HEK293 (cell line): ENCODE results near the gene PLEKHM2.

ENCODE experiments used
- OVOL3 ChIP-seq: fragments of 450-650 bp; formaldehyde crosslinking; IDR thresholded peaks from 2 replicates; pipeline ENCODE4 v1.5.1; 2016; ENCODE audit warnings: missing biosample characterization, missing genetic modification characterization
- ZBTB48 ChIP-seq: fragments of 450-650 bp; formaldehyde crosslinking; IDR thresholded peaks from 2 replicates; pipeline ENCODE4 v1.5.1; 2016; ENCODE audit warnings: missing biosample characterization, missing genetic modification characterization
- ZFP41 ChIP-seq: fragments of 450-650 bp; formaldehyde crosslinking; IDR thresholded peaks from 2 replicates; pipeline ENCODE4 v1.5.1; 2016; ENCODE audit warnings: missing biosample characterization, missing genetic modification characterization, borderline replicate concordance
- ZNF48 ChIP-seq: fragments of 450-650 bp; formaldehyde crosslinking; IDR thresholded peaks from 2 replicates; pipeline ENCODE4 v1.5.1; 2016; ENCODE audit warnings: missing biosample characterization, missing genetic modification characterization
- ZNF843 ChIP-seq: fragments of 450-650 bp; formaldehyde crosslinking; IDR thresholded peaks from 2 replicates; pipeline ENCODE4 v1.5.1; 2016; ENCODE audit warnings: missing biosample characterization, missing genetic modification characterization
- ZSCAN30 ChIP-seq: fragments of 450-650 bp; IDR thresholded peaks from 2 replicates; pipeline ENCODE4 v1.5.1; 2018; ENCODE audit warnings: missing biosample characterization, mild to moderate bottlenecking, missing genetic modification characterization, moderate library complexity
- TF ChIP-seq, protein P1 (sequence below): fragments of 450-650 bp; formaldehyde crosslinking; IDR thresholded peaks from 2 replicates; pipeline ENCODE4 v1.5.1; 2016; ENCODE audit warnings: missing biosample characterization, missing genetic modification characterization
- TF ChIP-seq, protein P2 (sequence below): fragments of 450-650 bp; formaldehyde crosslinking; IDR thresholded peaks from 2 replicates; pipeline ENCODE4 v1.5.1; 2016; ENCODE audit warnings: missing biosample characterization, missing genetic modification characterization

- TF ChIP-seq, protein P1, sequence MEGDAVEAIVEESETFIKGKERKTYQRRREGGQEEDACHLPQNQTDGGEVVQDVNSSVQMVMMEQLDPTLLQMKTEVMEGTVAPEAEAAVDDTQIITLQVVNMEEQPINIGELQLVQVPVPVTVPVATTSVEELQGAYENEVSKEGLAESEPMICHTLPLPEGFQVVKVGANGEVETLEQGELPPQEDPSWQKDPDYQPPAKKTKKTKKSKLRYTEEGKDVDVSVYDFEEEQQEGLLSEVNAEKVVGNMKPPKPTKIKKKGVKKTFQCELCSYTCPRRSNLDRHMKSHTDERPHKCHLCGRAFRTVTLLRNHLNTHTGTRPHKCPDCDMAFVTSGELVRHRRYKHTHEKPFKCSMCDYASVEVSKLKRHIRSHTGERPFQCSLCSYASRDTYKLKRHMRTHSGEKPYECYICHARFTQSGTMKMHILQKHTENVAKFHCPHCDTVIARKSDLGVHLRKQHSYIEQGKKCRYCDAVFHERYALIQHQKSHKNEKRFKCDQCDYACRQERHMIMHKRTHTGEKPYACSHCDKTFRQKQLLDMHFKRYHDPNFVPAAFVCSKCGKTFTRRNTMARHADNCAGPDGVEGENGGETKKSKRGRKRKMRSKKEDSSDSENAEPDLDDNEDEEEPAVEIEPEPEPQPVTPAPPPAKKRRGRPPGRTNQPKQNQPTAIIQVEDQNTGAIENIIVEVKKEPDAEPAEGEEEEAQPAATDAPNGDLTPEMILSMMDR (tag by site-specific recombination), result no peak
- TF ChIP-seq ZNF843 (tag by site-specific recombination) (no peak), ZBTB48 (no peak), ZFP41 (tag by site-specific recombination) (no peak), OVOL3 (tag by site-specific recombination) (no peak), ZSCAN30 (tag by site-specific recombination) (no peak), ZNF48 (no peak)
- TF ChIP-seq, protein P2, sequence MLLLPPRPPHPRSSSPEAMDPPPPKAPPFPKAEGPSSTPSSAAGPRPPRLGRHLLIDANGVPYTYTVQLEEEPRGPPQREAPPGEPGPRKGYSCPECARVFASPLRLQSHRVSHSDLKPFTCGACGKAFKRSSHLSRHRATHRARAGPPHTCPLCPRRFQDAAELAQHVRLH (tag by site-specific recombination), result no peak
Observed at GRCh38 chr1:15742339-15742801, 58.2 kb downstream of the PLEKHM2 start, which contains the start of gene TMEM82.
